Stimulated activated memory B cell treated with anti-CD40 and anti-IgM and Interleukin-4, amounts not matched to agents 10 μg/mL and 1 μg/mL and 100 μg/mL, for 72 hours (primary cell): ENCODE data around the gene EME2.

Source experiments
- ATAC-seq: fragments of 150-1000 bp; cut with Tn5 transposase; 2 replicates; pipeline ENCODE4 v1.10.0; 2021
- H3K27ac Mint-ChIP-seq: one replicate; pipeline ENCODE4 v1.8.0; 2022; ENCODE audit warnings: mild to moderate bottlenecking, mixed read lengths
- H3K27me3 Mint-ChIP-seq: one replicate; pipeline ENCODE4 v1.8.0; 2022; ENCODE audit warnings: mixed read lengths
- H3K36me3 Mint-ChIP-seq: one replicate; pipeline ENCODE4 v1.8.0; 2022; ENCODE audit warnings: mixed read lengths
- H3K4me1 Mint-ChIP-seq: one replicate; pipeline ENCODE4 v1.8.0; 2022; ENCODE audit warnings: mixed read lengths
- H3K4me3 Mint-ChIP-seq: one replicate; pipeline ENCODE4 v1.8.0; 2022; ENCODE audit warnings: mild to moderate bottlenecking, moderate library complexity, mixed read lengths
- H3K9me3 Mint-ChIP-seq: one replicate; pipeline ENCODE4 v1.8.0; 2022; ENCODE audit warnings: mixed read lengths

Gene EME2

GRCh38 chr16:1807626-1808025, 35.0 kb downstream of the EME2 start:
- no peak overlapping the region for H3K27ac Mint-ChIP-seq
- H3K4me3 Mint-ChIP-seq: no peak overlapping the region
- H3K27me3 Mint-ChIP-seq: no peaks in the 10 kb centered on the region
- H3K36me3 Mint-ChIP-seq: peaks cover 52% of the 10 kb centered on the region
- no peak for ATAC-seq
- peaks cover 5% of the 10 kb centered on the region for H3K4me1 Mint-ChIP-seq
- no peaks in the 10 kb centered on the region for H3K9me3 Mint-ChIP-seq

DNA sequence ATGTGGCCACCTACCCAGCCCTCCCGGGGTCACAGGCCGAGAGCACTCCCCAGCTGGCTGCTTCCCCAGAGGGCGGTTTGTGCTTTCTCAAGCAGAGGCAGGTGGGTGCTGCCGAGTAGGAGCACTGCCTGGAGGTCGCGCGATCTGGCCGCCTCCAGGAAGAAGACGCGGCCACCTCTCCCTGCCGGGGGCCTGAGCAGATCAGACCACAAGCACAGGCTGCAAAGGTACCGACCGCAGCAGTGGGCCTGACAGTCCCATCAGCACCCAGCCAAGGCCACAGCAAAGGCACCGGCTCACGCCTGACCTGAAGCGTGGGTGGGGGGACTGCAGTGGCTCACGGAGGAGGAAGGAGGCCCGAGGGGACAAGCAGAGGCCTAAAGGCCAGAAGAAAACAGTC, 36.1 kb downstream of the EME2 start:
- Mint-ChIP-seq H3K27me3 (no peaks in the 10 kb centered on the region), H3K4me3 (no peak overlapping the region), H3K27ac (no peak overlapping the region), H3K4me1 (peaks cover 5% of the 10 kb centered on the region), H3K9me3 (no peaks in the 10 kb centered on the region), H3K36me3 (peaks cover 60% of the 10 kb centered on the region)
- ATAC-seq: no peak

DNA sequence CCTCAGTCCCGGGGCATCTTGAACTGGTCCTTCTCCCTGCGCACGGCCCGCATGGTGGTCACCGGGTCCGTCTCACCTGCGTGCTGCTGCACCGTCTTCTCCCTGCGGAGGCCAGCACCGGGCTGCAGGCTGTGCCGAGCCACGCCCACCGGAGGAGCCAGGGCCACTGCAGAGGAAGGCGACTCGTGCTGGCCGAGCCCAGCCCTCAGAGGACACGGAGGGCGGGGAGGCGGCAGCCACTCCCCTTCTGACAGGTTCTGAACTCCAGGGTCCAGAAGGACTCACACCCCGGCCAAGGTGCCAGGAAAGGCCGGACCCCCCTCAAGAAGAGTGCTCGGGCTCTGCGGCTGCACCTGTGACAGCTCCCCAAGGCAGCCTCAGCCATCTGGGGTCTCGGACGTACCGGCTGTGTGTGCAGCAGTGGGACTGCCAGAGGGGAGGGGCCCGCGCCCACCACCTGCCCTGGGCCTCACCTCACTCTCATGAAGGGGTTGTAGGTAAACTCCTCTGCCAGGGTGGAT, 36.7 kb downstream of the EME2 start:
- Mint-ChIP-seq H3K4me1 (peaks cover 5% of the 10 kb centered on the region), H3K27me3 (no peaks in the 10 kb centered on the region), H3K36me3 (peaks cover 64% of the 10 kb centered on the region)

DNA sequence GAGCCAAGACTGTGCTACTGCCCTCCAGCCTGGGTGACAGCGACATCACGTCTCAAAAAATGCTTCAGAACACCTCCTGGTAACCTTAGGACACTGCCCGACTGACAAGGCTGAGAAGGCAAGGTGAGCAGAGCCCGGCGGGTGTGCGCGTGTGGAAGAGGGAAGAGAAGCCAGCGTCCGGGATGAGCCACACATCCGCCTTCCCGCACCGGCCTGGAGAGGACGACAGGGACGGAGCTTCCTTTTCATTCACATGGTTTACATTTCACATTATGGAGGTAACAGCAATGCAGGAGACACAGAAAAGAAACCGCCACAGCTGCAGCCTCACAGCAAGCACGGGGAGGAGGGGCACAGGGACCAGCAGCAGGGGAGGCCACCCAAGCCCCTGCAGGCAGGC, 37.5 kb downstream of the EME2 start:
- Mint-ChIP-seq H3K4me1 (no peaks in the 10 kb centered on the region), H3K9me3 (no peaks in the 10 kb centered on the region), H3K36me3 (peaks cover 63% of the 10 kb centered on the region), H3K4me3 (no peak overlapping the region), H3K27me3 (no peaks in the 10 kb centered on the region), H3K27ac (no peak overlapping the region)
- no peak for ATAC-seq

More for the DNA sequence above, 36.7 kb downstream of the EME2 start:
- ATAC-seq: no peak
- Mint-ChIP-seq H3K27ac (no peak overlapping the region), H3K4me3 (no peak overlapping the region), H3K9me3 (no peaks in the 10 kb centered on the region)

- H3K27me3 Mint-ChIP-seq: no peaks in the 10 kb centered on the region
- H3K9me3 Mint-ChIP-seq: no peaks in the 10 kb centered on the region
- H3K4me1 Mint-ChIP-seq: no peaks in the 10 kb centered on the region
- H3K27ac Mint-ChIP-seq: no peak overlapping the region
- no peak overlapping the region for H3K4me3 Mint-ChIP-seq
- no peak for ATAC-seq
- H3K36me3 Mint-ChIP-seq: peaks cover 63% of the 10 kb centered on the region
Measured at GRCh38 chr16:1810536-1810935, 37.9 kb downstream of the EME2 start.

DNA sequence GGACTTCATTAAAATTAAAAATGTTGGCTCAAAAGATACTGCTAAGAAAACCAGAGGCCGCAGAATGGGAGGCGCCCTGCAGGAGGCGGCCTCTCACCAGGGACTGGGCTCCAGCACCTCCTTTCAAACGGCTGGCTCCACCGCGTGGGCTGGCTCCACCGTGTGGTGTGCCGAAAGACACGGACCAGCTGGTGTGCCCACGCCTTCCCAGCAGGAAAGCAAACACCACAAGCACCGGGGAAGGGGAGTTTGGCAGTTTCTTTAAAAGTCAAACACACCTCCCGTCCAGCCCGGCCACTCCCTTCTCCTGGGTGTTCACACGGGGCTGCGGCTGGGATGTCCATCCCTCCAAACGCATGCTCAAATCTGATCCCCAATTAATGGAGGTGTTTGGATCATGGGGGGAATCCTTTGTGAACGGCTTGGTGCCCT, 40.1 kb downstream of the EME2 start:
- Mint-ChIP-seq H3K4me3 (no peak overlapping the region), H3K27me3 (no peaks in the 10 kb centered on the region), H3K4me1 (no peaks in the 10 kb centered on the region), H3K27ac (no peak overlapping the region), H3K9me3 (no peaks in the 10 kb centered on the region), H3K36me3 (peaks cover 48% of the 10 kb centered on the region)
- no peak for ATAC-seq

DNA sequence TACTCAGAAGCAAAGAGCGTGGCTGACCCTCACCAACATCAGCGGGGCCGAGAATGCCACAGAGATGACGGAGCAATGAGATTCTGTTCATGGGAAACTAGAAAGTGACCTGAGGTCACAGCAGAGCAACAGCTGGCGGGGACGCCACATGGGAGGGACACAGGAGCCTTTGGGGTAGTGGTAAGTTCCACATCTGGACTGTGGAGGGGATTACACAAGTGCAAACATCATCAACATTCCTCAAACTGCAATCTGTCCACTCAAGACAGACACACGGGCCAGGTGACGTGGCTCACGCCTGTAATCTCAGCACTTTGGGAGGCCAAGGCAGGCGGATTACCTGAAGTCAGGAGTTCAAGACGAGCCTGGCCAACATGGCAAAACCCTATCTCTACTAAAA, 42.9 kb downstream of the EME2 start:
- Mint-ChIP-seq H3K27ac (no peak overlapping the region), H3K4me1 (no peaks in the 10 kb centered on the region), H3K4me3 (no peak overlapping the region)

DNA sequence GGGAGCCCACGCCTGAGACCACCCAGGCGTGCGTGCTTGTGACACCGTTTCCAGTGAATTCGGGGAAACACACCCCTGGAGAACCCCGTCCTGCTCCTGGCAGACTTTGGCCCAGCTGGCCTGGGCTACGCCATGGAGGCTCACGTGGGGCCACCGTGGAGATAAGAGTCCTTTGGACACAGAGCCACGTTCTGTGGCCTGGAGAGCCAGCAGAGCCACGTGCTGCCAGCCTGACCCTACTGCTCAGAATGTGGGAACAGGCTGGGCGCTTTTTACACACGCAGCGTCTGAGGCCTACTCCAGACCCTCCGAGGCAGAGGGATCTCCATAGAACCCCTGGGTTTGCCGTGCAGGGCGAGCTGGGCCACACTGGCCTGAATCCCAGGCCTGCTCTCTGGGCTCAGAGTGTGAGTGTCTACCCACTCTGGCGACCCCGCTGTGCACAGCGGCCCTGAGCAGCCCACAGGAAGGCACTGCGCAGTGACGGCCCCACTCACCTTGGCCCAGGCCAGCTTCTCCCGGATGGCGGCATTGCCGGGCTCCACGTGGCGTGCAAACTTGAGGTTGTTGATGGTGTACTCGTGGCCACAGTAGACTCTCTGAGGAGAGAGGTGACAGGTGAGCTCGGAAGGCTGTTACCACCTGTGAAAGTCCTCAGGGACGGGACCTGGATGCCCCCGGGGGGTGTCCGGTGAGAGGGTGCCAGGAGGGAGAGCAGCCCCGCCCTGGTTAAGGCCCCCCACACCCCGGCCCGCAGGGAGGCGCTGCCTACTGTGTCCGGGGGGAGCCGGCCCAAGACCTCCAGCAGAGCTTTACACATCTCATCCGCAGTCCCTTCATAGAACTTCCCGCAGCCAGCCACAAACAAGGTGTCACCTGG, 44.0 kb downstream of the EME2 start:
- no peak overlapping the region for H3K4me3 Mint-ChIP-seq
- ATAC-seq: peak; percentile 35
- no peaks in the 10 kb centered on the region for H3K4me1 Mint-ChIP-seq
- H3K9me3 Mint-ChIP-seq: no peaks in the 10 kb centered on the region
- H3K27ac Mint-ChIP-seq: no peak overlapping the region
- H3K27me3 Mint-ChIP-seq: no peaks in the 10 kb centered on the region
- peaks cover 28% of the 10 kb centered on the region for H3K36me3 Mint-ChIP-seq

More for the DNA sequence above, 42.9 kb downstream of the EME2 start:
- ATAC-seq: no peak
- no peaks in the 10 kb centered on the region for H3K27me3 Mint-ChIP-seq
- H3K36me3 Mint-ChIP-seq: peaks cover 28% of the 10 kb centered on the region
- H3K9me3 Mint-ChIP-seq: no peaks in the 10 kb centered on the region

GRCh38 chr16:1817276-1817589, 44.6 kb downstream of the EME2 start:
- H3K4me3 Mint-ChIP-seq: no peak overlapping the region
- no peaks in the 10 kb centered on the region for H3K9me3 Mint-ChIP-seq
- no peaks in the 10 kb centered on the region for H3K4me1 Mint-ChIP-seq
- H3K36me3 Mint-ChIP-seq: peaks cover 28% of the 10 kb centered on the region
- H3K27ac Mint-ChIP-seq: no peak overlapping the region
- no peaks in the 10 kb centered on the region for H3K27me3 Mint-ChIP-seq
- no peak for ATAC-seq

DNA sequence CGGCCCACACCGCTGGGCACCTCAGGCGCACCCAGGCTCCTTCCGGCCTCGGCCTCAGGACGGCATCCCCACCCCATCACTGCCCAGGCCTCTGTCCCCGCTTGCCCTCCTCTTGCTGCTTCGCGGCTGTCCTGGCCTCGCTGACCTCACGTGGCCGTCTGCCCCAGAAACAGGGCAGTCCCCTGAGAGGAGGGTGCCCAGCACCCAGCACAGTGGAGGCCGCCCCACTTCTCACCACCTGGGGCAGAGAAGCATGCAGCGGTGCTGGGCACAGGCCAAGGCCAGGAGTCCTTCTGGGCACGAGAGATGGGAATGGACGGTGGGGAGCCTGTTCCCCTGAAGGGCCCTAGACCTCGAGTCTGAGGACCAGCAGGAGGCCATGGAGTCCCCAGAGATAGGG, 45.1 kb downstream of the EME2 start:
- H3K9me3 Mint-ChIP-seq: no peaks in the 10 kb centered on the region

GRCh38 chr16:1818204-1818872, 45.7 kb downstream of the EME2 start:
- Mint-ChIP-seq H3K27ac (no peak overlapping the region), H3K9me3 (no peaks in the 10 kb centered on the region), H3K4me1 (no peaks in the 10 kb centered on the region), H3K36me3 (peaks cover 24% of the 10 kb centered on the region), H3K27me3 (no peaks in the 10 kb centered on the region), H3K4me3 (no peak overlapping the region)
- peak; percentile 11 for ATAC-seq

More for the DNA sequence above, 45.1 kb downstream of the EME2 start:
- Mint-ChIP-seq H3K4me1 (no peaks in the 10 kb centered on the region), H3K36me3 (peaks cover 28% of the 10 kb centered on the region), H3K27me3 (no peaks in the 10 kb centered on the region), H3K4me3 (no peak overlapping the region), H3K27ac (no peak overlapping the region)
- ATAC-seq: no peak

GRCh38 chr16:1818873-1819525, 46.4 kb downstream of the EME2 start:
- Mint-ChIP-seq H3K9me3 (no peaks in the 10 kb centered on the region), H3K4me3 (no peak overlapping the region), H3K27ac (no peak overlapping the region), H3K27me3 (no peaks in the 10 kb centered on the region), H3K36me3 (peaks cover 18% of the 10 kb centered on the region), H3K4me1 (peaks cover 4% of the 10 kb centered on the region)
- no peak for ATAC-seq

- H3K27ac Mint-ChIP-seq: no peak overlapping the region
- H3K4me3 Mint-ChIP-seq: no peak overlapping the region
- H3K36me3 Mint-ChIP-seq: peaks cover 17% of the 10 kb centered on the region
- H3K4me1 Mint-ChIP-seq: peaks cover 10% of the 10 kb centered on the region
- ATAC-seq: no peak
- H3K27me3 Mint-ChIP-seq: no peaks in the 10 kb centered on the region
- no peaks in the 10 kb centered on the region for H3K9me3 Mint-ChIP-seq
Measured at GRCh38 chr16:1819611-1820010, 47.0 kb downstream of the EME2 start.

DNA sequence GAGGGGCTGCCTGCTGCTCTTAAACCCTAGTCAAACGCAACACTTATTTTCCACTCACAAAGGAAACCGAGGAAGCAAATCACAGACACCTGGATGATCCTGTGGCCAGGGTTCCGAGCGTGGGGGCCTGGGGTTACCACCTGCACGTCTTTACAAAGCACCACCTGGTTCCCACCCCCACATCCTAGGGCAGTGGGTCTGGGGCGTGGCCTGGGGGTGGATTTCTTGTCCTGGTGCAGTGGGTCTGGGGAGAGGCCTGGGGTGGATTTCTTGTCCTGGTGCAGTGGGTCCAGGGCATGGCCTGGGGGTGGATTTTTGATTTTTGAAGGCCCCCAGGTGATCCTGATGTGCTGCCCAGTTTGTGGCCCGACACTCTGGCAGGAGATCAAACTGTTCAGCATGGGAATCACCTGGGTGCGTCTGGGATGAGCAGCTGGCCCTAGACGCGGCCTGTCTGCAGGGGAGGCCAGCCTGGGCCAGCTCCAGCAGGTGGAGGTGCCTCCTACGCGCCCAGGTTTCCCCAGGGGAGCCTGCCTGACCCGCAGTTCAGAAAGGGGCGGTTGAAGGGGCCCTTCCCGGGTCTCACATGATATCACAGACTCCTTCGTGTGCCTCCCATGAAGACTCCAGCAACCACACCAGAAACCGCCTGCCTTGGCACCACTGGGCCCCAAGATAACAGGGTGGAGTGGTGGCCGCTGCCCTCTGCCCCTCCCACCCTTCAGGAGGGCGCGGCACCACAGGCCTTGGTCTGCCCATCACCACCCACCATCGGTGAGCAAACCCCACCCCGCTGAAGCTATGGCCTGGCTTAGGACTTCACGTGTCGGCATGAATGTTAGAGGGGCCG, 47.7 kb downstream of the EME2 start:
- no peak overlapping the region for H3K27ac Mint-ChIP-seq
- no peak overlapping the region for H3K4me3 Mint-ChIP-seq
- no peaks in the 10 kb centered on the region for H3K27me3 Mint-ChIP-seq
- peaks cover 14% of the 10 kb centered on the region for H3K4me1 Mint-ChIP-seq
- no peak for ATAC-seq
- H3K36me3 Mint-ChIP-seq: peaks cover 12% of the 10 kb centered on the region
- H3K9me3 Mint-ChIP-seq: no peaks in the 10 kb centered on the region

DNA sequence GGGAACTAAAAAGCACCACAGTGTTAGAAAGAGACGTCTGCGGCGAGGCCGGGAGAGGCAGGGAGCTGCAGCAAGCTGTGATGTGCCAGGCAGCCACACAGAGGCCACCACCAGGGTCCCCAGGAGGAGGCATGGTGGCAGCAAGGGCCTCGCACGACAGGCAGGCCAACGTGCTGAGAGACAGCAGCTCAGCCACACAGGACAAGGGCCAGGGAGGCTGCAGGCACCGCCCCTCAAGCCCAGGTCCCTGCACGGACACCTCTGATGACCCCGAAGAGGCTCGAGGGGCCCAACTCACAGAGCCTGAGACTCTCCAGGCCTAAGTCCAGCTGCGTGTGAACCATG, 48.3 kb downstream of the EME2 start:
- Mint-ChIP-seq H3K27me3 (no peaks in the 10 kb centered on the region), H3K9me3 (no peaks in the 10 kb centered on the region), H3K36me3 (peaks cover 9% of the 10 kb centered on the region), H3K4me1 (peaks cover 14% of the 10 kb centered on the region), H3K27ac (no peak overlapping the region), H3K4me3 (no peak overlapping the region)
- ATAC-seq: no peak
